GM19035 (cell line): ENCODE data around the gene OSBPL6.
"Not testable (repeated sequence)": the region's sequence is repeated elsewhere in the genome, so short reads cannot be mapped to it uniquely, and the experiment has no call there.

Experiments
- ATAC-seq: cut with Tn5 transposase; IDR thresholded peaks from one replicate; pipeline ENCODE4 v1.9.1; 2021; ENCODE audit not compliant: unreplicated experiment

The OSBPL6 gene

DNA sequence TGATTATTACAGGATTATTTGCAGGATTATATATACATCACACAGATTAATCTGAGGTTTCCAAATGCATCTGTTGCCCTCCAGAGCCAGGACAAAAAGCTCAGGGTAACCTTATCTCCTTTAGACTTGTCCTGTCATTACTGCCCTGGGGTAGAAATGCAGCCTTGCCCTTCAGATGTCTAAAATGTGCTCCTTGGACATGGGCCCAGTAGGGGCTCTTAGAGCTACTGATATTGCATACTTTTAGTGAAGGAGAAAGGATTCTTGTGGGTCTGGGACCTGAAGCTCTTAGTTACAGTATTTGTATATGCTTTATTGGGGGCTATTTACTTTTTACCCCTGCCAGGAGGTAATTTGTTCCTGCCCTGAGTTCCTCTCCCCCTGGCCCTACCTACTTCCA lies 200.5 kb downstream of the OSBPL6 start:
- no peak for ATAC-seq

DNA sequence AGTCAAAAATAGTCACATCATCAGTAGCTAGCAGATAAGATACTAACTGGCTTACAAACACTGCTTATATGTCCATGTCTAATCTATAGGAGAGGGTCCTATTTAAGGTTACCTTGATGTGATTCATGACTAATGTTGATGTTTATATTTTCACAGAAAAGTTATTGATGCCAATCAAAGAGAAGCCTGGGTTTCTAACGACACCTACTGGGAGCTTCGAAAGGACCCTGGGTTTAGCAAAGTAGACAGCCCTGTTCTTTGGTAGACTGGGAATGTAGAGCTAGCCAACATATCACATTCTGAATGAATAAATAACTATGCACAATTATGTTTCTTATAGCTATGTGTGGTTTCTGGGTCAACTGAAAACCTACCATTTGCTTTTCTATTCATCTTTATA lies 201.0 kb downstream of the OSBPL6 start:
- ATAC-seq, result no peak

DNA sequence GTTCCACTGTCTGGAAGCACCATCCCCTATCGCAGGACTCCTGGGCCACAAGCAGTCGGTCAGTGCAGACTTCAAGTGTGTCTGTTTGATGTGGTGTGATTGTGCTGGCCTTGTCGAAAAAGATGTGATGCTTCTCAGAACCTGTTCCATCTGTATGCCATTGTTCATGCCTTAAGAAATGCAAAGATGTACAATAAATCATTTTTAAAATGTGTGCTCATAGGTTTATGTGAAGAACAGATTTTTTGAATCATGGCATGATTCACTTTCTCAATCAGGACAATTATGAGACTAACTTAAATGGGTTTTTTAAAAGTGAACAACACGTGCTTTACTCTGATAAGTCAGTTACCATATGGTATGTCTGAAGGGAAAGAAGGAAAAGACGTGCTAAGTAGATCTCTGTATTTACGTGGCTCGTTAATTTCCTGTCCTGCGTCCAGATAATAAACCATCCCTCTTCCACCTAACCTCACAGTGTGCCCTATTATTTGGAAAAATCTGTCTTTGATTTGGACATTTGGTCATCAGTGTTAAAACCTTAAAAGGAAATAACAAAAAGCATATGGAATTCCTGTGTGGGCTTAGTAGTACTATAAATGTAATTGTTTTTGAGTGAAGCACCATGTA lies 201.7 kb downstream of the OSBPL6 start:
- ATAC-seq, result no peak

DNA sequence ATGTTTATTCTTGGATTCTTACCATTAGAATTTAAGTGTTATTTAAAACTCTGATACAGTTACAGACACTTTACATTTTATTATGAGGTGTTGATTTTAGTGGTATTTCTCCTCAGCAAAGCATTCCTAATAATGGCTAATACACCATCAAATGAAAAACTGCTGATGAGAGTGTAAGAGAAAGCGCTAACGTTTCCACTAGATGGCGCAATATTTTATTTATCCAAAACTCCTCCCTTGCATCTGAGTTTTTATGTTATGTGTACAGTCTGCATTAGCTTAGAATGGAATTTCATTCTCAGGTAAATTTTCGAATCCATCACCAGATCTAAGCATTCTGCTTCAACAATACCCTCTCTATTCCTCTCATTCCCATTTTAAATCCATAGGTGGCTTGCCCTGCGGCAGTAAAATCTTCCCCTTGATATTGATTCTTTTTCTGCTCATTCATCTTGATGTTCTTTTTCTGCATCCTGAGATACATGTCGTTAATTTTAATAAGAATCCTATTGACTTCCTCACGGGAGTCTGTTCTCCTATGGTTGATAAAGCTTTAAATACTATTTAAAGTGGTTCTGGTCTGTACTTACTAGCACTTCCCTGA lies 202.8 kb downstream of the OSBPL6 start:
- peak; percentile 94 for ATAC-seq

DNA sequence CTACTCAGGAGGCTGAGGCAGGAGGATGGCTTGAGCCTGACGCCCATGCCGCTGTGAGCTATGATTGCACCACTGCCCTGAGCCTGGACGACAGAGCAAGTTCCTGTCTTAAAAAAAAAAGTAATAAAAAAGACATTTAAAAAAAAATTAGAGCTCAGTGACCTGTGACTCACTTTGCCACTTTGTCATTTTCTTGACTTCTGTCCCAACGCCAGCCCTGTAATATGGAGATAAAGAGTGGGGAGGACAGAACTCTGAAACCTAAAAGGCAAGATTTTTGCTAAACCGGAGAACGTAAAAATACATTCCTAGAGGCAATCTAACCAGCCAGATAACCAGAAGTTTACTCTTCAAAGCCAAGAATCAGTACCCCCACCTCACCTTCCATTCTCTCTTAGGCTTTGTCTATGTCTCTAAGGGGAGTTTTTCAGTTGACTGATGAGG lies 207.7 kb downstream of the OSBPL6 start:
- ATAC-seq, result no peak

DNA sequence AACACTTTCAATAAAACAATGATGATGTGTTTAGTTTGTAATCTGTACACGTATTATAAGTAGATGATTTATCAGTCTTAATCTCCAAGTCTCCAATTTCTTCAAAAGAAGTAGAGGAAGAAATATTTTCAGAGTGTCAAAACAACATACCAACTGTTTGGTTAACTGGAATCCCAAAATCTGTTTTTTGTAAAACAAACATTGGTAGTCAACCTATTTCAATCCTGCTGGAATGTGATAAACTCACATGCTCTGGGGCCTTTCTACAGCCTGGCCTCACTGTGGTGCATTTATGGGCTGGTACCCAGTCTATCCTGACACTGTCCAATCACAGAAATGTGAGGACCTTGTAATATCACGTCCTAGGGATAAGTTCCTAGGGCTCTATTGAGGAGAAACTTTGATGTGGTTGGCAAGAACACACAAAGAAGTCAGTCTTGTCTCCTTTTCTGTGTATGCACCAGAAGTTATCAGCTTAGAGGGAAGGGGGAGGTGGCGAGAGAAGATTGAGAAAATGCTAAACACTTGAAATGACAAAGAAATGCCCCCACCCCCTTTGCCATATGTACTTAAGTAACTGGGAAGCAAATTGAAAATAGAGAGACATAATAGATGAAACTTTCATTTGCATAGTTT lies 209.5 kb downstream of the OSBPL6 start:
- peak; percentile 45 for ATAC-seq

DNA sequence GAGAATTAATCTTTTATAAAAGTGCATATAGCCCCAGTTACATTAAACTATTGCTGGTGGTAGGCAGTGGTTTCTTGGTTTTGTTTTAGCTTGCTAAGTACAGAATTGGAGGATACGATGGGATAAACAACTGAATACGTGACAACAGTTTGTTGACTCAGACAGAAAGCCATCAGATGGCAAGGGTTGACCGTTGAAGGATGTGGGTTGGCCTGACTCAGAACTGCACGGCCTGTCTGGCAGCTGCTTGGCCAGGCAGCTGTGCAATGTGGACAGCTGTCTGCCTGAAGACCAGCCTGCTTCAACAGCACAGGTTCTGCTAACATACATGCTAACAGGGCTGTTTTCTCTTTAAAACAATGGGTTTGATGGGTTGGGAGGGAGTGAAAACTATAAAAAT lies 210.1 kb downstream of the OSBPL6 start:
- peak; percentile 99 for ATAC-seq

DNA sequence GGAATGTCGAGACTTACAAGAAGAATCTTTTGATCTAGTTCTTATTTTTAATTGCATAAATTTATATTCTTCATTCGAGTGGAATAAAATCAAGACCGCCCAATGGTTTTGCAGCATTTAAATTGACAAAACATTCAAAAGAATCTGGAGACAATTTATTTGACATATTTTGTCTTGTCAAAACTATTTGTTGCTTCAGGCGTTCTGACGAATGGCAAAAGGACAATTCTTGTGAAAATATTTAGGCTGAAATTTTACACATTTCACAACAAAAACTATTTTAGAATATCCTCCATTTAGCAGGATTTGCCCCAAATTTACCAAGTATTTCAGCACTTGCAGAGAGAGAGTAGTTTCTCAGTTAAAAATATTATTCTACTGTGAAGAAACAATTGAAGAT lies 214.9 kb downstream of the OSBPL6 start:
- no peak for ATAC-seq

DNA sequence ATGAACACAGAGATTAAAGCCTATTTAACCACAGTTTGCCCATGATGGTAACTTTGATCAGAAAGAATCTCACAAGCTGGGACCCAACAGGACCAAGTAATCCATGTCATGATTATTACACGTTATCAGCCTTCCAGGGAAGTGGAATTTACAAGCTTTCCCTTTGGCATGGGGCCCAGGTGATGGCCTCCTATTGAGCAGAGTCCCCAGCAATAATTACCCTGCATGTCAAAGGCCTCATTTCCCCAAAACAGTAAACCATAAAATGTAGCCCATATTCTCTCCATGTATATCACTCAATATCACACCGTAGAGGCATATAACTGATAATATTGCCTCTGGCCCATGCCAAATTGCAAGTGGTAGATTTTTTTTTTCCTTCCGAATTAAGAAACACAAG lies 217.7 kb downstream of the OSBPL6 start:
- no peak for ATAC-seq

DNA sequence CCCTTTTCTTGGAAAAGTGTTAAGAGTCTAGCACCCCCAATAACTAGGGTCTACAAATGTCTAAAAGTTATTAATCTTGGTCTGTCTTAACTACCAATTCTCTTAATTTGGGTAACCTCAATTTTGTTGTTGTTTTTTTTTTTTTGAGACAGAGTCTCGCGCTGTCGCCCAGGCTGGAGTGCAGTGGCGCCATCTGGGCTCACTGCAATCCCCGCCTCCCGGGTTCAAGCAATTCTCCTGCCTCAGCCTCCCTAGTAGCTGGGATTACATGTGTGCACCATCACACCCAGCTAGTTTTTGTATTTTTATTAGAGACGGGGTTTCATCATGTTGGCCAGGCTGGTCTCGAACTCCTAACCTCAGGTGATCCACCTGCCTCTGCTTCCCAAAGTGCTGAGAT lies 218.1 kb downstream of the OSBPL6 start:
- ATAC-seq, result not testable (repeated sequence)

DNA sequence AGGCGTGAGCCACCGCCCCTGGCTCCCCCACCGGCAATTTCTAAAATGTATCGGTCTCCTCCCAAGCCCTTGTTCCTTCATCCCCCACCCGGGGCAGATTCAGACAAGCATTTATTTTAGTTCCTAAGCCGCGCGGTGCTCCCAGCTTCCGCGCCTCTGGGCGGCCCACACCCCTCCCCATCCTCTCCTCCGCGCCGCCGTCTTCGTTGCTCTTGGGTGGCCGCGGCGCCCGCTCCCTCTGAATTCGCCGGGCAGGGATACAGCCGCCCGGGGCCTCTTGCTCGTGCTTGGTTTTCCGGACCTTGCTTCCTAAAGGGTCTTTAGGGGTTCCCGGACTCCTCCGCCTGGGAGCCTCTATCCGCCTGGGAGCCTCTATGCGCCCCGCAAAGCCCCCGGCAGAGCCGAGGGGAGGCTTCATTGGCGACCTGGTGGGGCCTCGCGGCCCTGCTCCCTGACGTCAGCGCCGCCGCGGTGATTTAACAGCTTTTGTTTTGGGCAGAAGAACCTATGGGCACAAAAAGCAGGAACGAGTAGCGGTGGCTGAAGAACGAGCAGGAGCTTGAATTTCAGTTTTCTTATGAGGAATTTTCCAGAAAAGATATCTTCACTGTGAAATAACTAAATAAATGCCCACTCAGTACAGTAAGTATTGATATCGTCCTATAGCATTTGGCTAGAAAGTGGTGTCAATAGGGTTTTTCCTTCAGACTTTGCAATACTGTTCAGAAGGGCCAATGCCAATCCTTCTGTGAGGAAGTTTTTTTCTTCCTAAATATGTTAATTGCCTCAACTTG lies 219.4 kb downstream of the OSBPL6 start:
- ATAC-seq, result peak; percentile 82

DNA sequence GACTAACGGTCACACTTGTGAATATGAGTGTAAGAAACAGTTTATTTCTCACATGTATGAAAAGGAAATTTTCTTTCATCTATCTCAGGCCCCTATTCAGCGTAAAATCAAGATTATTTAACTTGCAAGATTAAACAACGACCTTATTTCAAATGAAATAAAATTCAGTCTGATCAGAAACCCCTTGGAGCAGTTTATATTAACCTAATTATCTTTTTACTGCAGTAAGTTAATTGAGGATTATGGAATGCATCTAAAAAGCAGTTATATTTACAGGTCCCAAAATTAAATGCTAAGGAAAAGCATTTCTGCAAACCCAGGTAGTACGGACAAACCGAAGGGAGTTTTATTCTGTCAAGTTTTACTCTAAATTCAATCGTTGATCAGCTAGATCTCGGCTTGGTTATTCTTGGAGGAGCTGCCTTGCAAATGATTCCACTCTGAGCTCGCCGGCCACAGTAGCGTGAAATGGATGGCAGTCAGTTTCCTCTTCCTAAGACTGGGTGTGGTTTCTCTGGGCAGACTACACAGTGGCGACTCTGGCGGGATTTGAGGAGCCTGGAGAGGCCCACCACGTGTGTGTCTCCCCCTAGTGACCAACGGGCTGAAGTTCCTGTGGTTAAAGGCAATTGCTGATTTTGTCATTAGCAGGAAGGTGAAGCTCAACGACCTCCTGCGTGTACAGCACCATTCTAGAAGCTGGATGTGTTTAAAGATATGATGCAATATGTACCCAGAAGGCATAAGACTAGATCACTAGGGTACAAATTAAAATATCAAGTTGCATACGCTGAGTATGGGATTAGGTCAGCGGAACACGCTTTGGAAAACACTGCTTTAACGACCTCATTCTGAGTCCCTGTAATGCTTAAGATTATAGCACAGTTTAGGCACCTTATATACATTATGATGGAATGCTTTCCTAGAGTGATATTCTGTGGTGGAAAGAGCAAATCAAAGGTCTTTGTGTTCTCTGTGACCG lies 220.2 kb downstream of the OSBPL6 start:
- ATAC-seq, result peak; percentile 75

DNA sequence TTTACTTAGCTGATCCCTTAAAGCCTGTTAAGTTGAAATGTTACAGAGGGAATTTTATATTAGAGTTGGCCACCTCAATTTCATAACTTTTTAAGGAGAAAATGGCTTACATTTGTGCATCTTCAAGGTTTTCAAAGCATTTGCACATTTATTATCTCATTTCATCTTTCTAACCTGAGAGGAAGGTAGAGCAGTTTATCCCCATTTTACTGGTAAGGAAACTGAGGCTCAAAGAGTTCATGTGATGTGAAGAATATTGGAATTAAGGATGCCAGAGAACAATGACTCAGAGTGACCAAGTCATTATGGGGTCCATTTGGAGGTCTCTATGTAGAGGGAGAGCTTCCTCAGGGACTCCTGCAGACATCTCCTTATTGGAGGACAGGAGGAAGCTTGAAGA lies 221.7 kb downstream of the OSBPL6 start:
- no peak for ATAC-seq

DNA sequence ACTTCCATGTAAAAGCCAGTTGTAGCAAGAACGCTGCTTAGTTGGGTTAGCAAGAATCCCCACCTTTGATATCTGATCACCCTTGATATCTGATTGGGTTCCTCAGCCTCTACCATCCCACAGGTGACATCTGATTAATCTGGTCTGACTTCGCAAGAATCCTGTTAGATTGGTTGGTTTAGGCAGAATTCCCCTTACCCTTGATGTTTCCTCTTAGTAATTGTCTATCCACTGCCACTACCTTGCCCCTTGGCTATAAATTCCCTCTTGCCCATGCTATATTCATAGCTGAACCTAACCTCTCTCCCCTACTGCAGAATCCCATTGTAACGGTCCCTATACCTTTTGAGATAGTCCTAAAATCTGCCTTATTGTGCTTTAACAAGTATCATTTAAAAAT lies 223.6 kb downstream of the OSBPL6 start:
- no peak for ATAC-seq

DNA sequence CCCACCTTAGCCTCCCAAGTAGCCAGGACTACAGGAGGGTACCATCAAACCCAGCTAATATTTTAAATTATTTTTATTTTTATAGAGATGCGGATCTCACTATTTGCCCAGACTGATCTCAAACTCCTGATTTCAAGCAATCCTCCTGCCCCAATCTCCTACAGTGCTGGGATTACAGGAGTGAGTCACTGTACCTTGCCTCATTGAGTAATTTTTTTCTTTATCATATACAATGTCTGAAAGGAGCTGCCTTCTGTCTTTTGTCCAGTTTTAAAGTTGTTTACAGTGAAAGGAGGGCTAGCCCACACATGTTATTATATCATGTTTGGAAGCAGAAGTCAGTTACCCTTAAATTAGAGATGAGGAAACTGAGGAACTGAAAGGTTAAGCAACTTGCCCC lies 224.1 kb downstream of the OSBPL6 start:
- no peak for ATAC-seq

DNA sequence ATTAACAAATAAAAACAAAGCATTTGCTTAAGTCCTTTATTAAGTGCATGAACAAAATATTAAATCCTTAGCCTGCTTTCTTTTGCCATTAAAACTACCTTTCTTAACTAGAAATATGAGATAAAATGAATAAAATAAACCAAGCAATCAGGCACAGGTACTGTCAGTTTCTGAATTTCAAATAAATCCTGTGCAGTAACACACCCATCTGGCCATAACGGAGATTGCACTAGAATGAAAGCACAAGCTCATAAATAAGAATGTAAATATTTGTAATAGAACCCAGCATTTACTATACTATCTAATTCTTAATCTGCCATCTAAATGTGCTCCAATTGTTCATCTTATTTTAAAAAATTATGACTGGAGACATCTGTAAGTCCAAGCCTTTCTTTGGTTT lies 224.8 kb downstream of the OSBPL6 start:
- ATAC-seq, result no peak

DNA sequence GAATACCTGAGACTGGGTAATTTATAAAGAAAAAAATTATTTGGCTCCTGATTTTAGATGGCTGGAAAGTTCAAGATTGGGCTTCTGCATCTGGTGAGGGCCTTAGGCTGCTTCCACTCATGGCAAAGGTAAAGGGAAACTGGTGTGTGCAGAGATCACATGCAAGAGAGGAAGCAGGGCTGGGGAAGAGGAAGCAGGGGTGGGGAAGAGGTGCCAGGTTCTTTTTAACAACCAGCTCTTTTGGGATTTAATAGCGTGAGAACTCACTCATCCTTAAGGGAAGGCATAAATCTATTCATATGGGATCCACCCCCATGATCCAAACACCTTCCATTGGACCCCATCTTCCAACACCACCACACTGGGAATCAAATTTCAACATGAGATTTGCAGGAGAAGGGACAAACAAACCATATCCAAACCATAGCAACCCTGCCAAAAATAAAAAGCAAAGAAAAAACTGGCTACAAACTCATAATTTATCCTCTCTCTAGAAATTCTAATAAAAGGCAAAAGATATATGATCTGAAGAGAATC lies 226.2 kb downstream of the OSBPL6 start:
- no peak for ATAC-seq

DNA sequence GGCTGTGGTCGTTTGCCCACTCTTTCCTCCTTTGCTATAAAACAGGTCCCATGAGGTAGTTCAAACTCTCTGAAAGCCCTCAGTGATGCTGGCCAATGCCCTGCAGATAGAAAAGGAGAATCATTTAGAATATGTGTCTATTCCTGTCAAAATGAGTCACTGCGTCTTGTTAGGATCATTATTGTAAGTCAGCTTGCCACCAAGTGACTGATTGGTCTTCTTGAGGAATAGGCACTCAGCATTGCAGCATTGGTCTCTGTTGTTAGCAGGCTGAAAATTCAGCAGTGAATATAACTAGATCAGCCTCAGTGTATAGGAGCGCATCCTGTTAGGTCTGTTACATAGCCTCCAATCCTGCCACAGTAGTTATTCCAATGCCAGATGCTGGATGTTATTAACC lies 227.8 kb downstream of the OSBPL6 start:
- no peak for ATAC-seq

DNA sequence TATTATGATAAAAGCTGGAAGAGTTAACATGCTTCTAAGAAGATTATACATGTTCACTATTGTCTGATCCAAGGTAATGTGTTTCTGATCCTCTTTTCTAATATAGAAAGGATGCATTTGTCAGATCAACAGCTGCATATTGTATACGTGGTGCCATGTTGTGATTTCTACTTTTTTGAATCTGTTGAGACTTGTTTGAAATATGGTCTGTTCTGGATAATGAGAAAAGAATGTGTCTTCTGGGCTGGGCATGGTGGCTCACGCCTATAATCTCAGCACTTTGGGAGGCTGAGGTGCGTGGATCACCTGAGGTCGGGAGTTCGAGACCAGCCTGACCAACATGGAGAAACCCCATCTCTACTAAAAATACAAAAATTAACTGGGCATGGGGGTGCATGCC lies 229.4 kb downstream of the OSBPL6 start:
- not testable (repeated sequence) for ATAC-seq

DNA sequence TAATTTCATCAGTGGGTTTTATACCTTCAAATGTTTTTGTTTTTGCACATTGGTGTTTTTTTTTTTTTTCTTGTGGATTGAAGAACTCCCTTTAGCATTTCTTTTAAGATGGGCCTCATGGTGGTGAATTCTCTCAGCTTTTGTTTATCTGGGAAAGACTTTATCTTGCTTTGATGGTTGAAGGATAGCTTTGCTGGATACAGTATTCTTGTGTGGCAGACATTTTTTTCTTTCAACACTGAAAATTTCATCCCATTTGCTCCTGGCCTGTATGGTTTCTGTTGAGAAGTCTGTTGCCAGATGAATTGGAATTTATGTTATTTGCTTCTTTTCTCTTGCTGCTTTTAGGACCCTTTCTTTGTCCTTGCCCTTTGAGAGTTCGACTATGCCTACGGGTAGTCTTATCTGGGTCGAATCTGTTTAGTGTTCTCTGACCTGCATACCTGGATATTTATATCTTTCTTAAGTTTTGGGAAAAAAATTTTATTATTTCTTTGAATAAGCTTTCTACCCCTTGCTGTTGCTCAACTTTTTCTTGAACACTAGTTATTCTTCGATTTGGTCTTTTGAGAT lies 231.0 kb downstream of the OSBPL6 start:
- no peak for ATAC-seq
